A673 (cell line): ENCODE data around the gene NDP.

Source experiments
- CTCF ChIP-seq: fragments of 300-800, 200-600 bp; sonication (generic); conservative IDR thresholded peaks from 2 replicates; pipeline ENCODE4 v1.5.1; 2017; ENCODE audit warnings: low read depth, mild to moderate bottlenecking, antibody characterized with exemption, low read length, moderate library complexity, mixed read lengths
- EZH2 ChIP-seq: fragments of 200-600 bp; sonication (generic); IDR thresholded peaks from 2 replicates; pipeline ENCODE4 v1.6.1; 2017; ENCODE audit warnings: borderline replicate concordance, low read depth, mild to moderate bottlenecking, mixed read lengths, antibody characterized with exemption, low read length; ENCODE audit not compliant: poor library complexity, severe bottlenecking

GRCh38 chrX:43985511-43985910 lies 12.3 kb upstream of the NDP start:
- TF ChIP-seq CTCF (no peak), EZH2 (no peak)
